Middle frontal gyrus (tissue), 1 donor: Measurements from ENCODE around the gene CLDN16.

Experiments
- DNase-seq: peaks from one replicate; pipeline ENCODE4 v3.0.0-alpha.2; 2015; ENCODE audit warnings: low spot score; ENCODE audit errors: extremely low spot score

CLDN16 gene

GRCh38 chr3:190387578-190388213 lies at the start of gene CLDN16:
Gene CLDN16 (plus strand): TSS chr3:190388163. CDS start chr3:190388330, 167 bp downstream.
- no peak for DNase-seq

- DNase-seq: no peak
These were observed 49.2 kb upstream of the CLDN16 start for GRCh38 chr3:190338717-190339116.

- no peak for DNase-seq
These were observed 48.8 kb upstream of the CLDN16 start for GRCh38 chr3:190339130-190339529.

- DNase-seq: no peak
These were observed 47.9 kb upstream of the CLDN16 start for GRCh38 chr3:190340071-190340470.

GRCh38 chr3:190345027-190345821 lies 42.7 kb upstream of the CLDN16 start:
- no peak for DNase-seq

- no peak for DNase-seq
These were observed 42.1 kb upstream of the CLDN16 start for GRCh38 chr3:190345878-190346277.

GRCh38 chr3:190346541-190346940 lies 41.4 kb upstream of the CLDN16 start:
- DNase-seq: no peak

- DNase-seq: no peak
These were observed 35.0 kb upstream of the CLDN16 start for GRCh38 chr3:190352861-190353457.

GRCh38 chr3:190356246-190356645 lies 31.7 kb upstream of the CLDN16 start:
- no peak for DNase-seq

GRCh38 chr3:190357468-190357867 lies 30.5 kb upstream of the CLDN16 start:
- no peak for DNase-seq

GRCh38 chr3:190359813-190360212 lies 28.1 kb upstream of the CLDN16 start:
- DNase-seq: no peak

GRCh38 chr3:190360228-190360627 lies 27.7 kb upstream of the CLDN16 start:
- DNase-seq: no peak

- no peak for DNase-seq
These were observed 26.2 kb upstream of the CLDN16 start for GRCh38 chr3:190361791-190362190.

GRCh38 chr3:190362258-190362657 lies 25.7 kb upstream of the CLDN16 start:
- no peak for DNase-seq

GRCh38 chr3:190366133-190366532 lies 21.8 kb upstream of the CLDN16 start:
- DNase-seq: no peak

- no peak for DNase-seq
These were observed 19.1 kb upstream of the CLDN16 start for GRCh38 chr3:190368881-190369280.

GRCh38 chr3:190369668-190370295 lies 18.2 kb upstream of the CLDN16 start:
- DNase-seq: no peak

- no peak for DNase-seq
These were observed 17.6 kb upstream of the CLDN16 start for GRCh38 chr3:190370369-190370768.

GRCh38 chr3:190371152-190371551 lies 16.8 kb upstream of the CLDN16 start:
- DNase-seq: no peak

GRCh38 chr3:190375246-190375645 lies 12.7 kb upstream of the CLDN16 start:
- DNase-seq: no peak

- no peak for DNase-seq
These were observed 12.3 kb upstream of the CLDN16 start for GRCh38 chr3:190375671-190376070.
